ENCODE results near the gene ZBTB8A. TPM values are rescaled to one million over a fixed set of nuclear protein-coding genes. Genes with fewer than 3 reads are reported as not detected.

ZBTB8A gene
- total RNA-seq, 1 experiment from 2014 or later = 3.5 TPM

- Histone ChIP-seq H3K9me2 (replicated peaks; ENCODE audit: low read length) (no peaks in the 10 kb centered on the region), H3K4me1 (ENCODE audit: insufficient read depth, low read length) (peaks cover 34% of the 10 kb centered on the region), H3K27me3 (ENCODE audit: low read length) (no peaks in the 10 kb centered on the region), H3K9ac (ENCODE audit: low read length) (peak overlapping the region; percentile 97), H4K20me1 (ENCODE audit: low read length) (peaks cover 6% of the 10 kb centered on the region; the same call in 1 of the 2 replicates), H3K9me3 (ENCODE audit: low read length) (no peaks in the 10 kb centered on the region), H3F3A (ENCODE audit: low read length, unreplicated experiment) (no peaks in the 10 kb centered on the region), H3K36me3 (ENCODE audit: low read depth, low read length) (peaks cover 35% of the 10 kb centered on the region), H3K27ac (ENCODE audit: low read length) (peak overlapping the region; percentile 61), H3K79me2 (ENCODE audit: low read length) (peaks cover 91% of the 10 kb centered on the region), H3K4me3 (ENCODE audit: low read length) (peak overlapping the region; percentile 83), H2AFZ (ENCODE audit: low read length) (peak overlapping the region; percentile 35), H3K4me2 (ENCODE audit: low read length) (peak overlapping the region; percentile 99)
- intact Hi-C loops (cut with micrococcal nuclease) = loop anchor here (10.0 kb wide), 1 partner anchor 127 kb away; no protein-coding TSS in a partner anchor
- no peak for TF ChIP-seq EZH2 (IDR thresholded peaks at IDR 0.05; ENCODE audit: low read length, unreplicated experiment)
- TF ChIP-seq CTCF (conservative IDR thresholded peaks at IDR 0.05; ENCODE audit: low read depth, low read length) = no peak
- TF ChIP-seq EZH2phosphoT487 (IDR thresholded peaks at IDR 0.05; ENCODE audit: borderline replicate concordance, low read length) = no peak
- peak; percentile 9 for ATAC-seq
- peak; percentile 33 for DNase-seq
- no TSS peak for BruUV-seq (replicated peaks)
- ChIA-PET CTCF (no interaction called here), POLR2A (ENCODE audit: unreplicated experiment) (interaction anchor here (0.9 kb wide), 1 partner anchor 123 kb away, joined by 3 read pairs; no protein-coding TSS in a partner anchor)
These were observed 112.3 kb downstream of the ZBTB8A start for GRCh38 chr1:32651461-32652073.

- peak overlapping the region; percentile 97 for H3K9ac ChIP-seq (ENCODE audit: low read length)
- BruUV-seq (replicated peaks) = no TSS peak
- ChIA-PET POLR2A (ENCODE audit: unreplicated experiment) (no interaction called here), CTCF (interaction anchor here (0.6 kb wide), 1 partner anchor 12 kb away, joined by 3 read pairs; no protein-coding TSS in a partner anchor)
- ATAC-seq = no peak
- no peak overlapping the region for H3K27ac ChIP-seq (ENCODE audit: low read length)
- intact Hi-C loops (cut with micrococcal nuclease) = loop anchor here (10.0 kb wide), 1 partner anchor 128 kb away; no protein-coding TSS in a partner anchor
- H3K9me2 ChIP-seq (replicated peaks; ENCODE audit: low read length) = no peaks in the 10 kb centered on the region
- H3K36me3 ChIP-seq (ENCODE audit: low read depth, low read length) = peaks cover 43% of the 10 kb centered on the region
- H3K79me2 ChIP-seq (ENCODE audit: low read length) = peaks cover 92% of the 10 kb centered on the region
- no peaks in the 10 kb centered on the region for H3K9me3 ChIP-seq (ENCODE audit: low read length)
- H3K4me2 ChIP-seq (ENCODE audit: low read length) = peak overlapping the region; percentile 99
- peaks cover 10% of the 10 kb centered on the region; the same call in 1 of the 2 replicates for H4K20me1 ChIP-seq (ENCODE audit: low read length)
- H2AFZ ChIP-seq (ENCODE audit: low read length) = no peak overlapping the region
- DNase-seq = no peak
- no peak for TF ChIP-seq CTCF (conservative IDR thresholded peaks at IDR 0.05; ENCODE audit: low read depth, low read length)
- TF ChIP-seq EZH2phosphoT487 (IDR thresholded peaks at IDR 0.05; ENCODE audit: borderline replicate concordance, low read length) = no peak
- TF ChIP-seq EZH2 (IDR thresholded peaks at IDR 0.05; ENCODE audit: low read length, unreplicated experiment) = no peak
- H3K4me3 ChIP-seq (ENCODE audit: low read length) = peak overlapping the region; percentile 83
- H3F3A ChIP-seq (ENCODE audit: low read length, unreplicated experiment) = no peaks in the 10 kb centered on the region
- no peaks in the 10 kb centered on the region for H3K27me3 ChIP-seq (ENCODE audit: low read length)
- peaks cover 34% of the 10 kb centered on the region for H3K4me1 ChIP-seq (ENCODE audit: insufficient read depth, low read length)
These were observed 113.2 kb downstream of the ZBTB8A start for GRCh38 chr1:32652244-32652962.

Other genes starting within 250 kb of the ZBTB8A start
- 182 and 184 TPM in 2 replicates for gene HDAC1, start 247.3 kb upstream of the ZBTB8A start, total RNA-seq (2014; rRNA removed)
- 159 and 176 TPM in 2 replicates for gene MARCKSL1, start 203.2 kb upstream of the ZBTB8A start, total RNA-seq (2014; rRNA removed)
- 3.0 and 3.7 TPM in 2 replicates for gene FAM229A, start 176.9 kb upstream of the ZBTB8A start, total RNA-seq (2014; rRNA removed)
- gene TSSK3, start 176.9 kb upstream of the ZBTB8A start, total RNA-seq (2014; rRNA removed) = not detected in 2 replicates
- 59.8 and 68.5 TPM in 2 replicates for gene BSDC1, start 145.0 kb upstream of the ZBTB8A start, total RNA-seq (2014; rRNA removed)
- gene ZBTB8B, start 74.4 kb upstream of the ZBTB8A start, total RNA-seq (2014; rRNA removed) = 0.22 and 0.23 TPM in 2 replicates
- 85.2 and 86.7 TPM in 2 replicates for gene ZBTB8OS, start 111.1 kb downstream of the ZBTB8A start, total RNA-seq (2014; rRNA removed)
- gene RBBP4, start 111.8 kb downstream of the ZBTB8A start, total RNA-seq (2014; rRNA removed) = 161 and 201 TPM in 2 replicates
- gene SYNC, start 163.3 kb downstream of the ZBTB8A start, total RNA-seq (2014; rRNA removed) = 6.6 and 10.0 TPM in 2 replicates